ENCODE data around the gene CDC42SE2.

DNA sequence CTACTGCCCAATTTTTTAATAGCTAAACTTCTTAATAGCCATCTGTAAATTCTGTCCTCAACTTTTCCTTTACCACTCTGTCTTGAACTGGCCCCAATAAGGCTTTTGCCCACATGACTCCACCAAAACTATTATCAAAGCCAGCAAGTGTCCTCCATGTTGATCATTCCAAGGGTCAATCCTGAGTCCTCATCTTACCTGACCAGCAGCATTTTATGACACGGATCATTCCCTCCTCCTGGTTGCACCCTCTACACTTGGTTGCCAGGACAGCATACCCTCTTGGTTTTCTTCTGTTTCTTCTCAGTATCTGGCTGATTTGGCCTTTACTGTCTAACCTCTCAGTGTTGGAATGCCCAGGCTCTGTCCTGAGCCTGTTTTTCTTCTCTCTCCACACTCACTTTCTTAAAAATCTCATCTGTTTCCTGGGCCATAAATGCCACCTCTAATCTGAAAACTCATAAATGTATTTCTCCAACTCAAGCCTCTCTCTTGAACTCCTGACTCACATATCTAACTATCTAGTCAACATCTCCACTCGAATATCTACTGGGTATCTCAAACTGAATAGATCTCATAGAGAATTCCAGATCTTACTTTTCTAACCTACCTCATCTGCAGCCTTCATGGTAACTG is 40.0 kb upstream of the CDC42SE2 start:
- TF ChIP-seq, protein P1, sequence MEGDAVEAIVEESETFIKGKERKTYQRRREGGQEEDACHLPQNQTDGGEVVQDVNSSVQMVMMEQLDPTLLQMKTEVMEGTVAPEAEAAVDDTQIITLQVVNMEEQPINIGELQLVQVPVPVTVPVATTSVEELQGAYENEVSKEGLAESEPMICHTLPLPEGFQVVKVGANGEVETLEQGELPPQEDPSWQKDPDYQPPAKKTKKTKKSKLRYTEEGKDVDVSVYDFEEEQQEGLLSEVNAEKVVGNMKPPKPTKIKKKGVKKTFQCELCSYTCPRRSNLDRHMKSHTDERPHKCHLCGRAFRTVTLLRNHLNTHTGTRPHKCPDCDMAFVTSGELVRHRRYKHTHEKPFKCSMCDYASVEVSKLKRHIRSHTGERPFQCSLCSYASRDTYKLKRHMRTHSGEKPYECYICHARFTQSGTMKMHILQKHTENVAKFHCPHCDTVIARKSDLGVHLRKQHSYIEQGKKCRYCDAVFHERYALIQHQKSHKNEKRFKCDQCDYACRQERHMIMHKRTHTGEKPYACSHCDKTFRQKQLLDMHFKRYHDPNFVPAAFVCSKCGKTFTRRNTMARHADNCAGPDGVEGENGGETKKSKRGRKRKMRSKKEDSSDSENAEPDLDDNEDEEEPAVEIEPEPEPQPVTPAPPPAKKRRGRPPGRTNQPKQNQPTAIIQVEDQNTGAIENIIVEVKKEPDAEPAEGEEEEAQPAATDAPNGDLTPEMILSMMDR (IDR thresholded peaks at IDR 0.05), result no peak
- no peak for TF ChIP-seq POLR2A (IDR thresholded peaks at IDR 0.05)
- TF ChIP-seq POLR2AphosphoS5 (IDR thresholded peaks at IDR 0.05), result no peak
- no peak for TF ChIP-seq EP300 (IDR thresholded peaks at IDR 0.05; ENCODE audit: low read depth)
